ENCODE data around the gene SFMBT1. TPM values are rescaled to one million over a fixed set of nuclear protein-coding genes. Genes with fewer than 3 reads are reported as not detected.

The SFMBT1 gene
- total and polyA plus RNA-seq, 2 experiments from 2014 or later, result 5.3 to 24.0 TPM

DNA sequence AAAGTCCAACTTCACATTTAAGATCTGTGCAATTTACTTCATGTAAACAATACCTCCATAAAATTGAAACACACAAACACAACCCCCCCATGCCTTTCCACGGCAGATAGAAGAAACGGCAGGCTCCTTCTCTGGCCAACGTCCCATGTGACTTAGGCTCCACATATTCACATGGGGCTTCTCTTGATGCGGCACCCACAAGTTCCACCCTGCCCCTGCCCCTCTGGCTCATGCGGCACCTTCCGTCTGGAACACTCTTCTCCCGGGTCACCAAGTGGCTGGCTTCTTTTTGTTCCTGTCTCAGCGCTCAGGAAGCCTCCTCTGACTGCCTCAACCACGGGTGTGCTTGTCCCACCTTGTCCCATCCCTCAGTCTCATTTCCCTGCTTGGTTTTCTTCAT lies 174.1 kb downstream of the SFMBT1 start:
- Histone ChIP-seq H3K4me3 (no peak overlapping the region), H2AFZ (no peak overlapping the region), H3K9me2 (ENCODE audit: insufficient read depth) (no peaks in the 10 kb centered on the region), H3F3A (replicated peaks; ENCODE audit: low read depth) (no peaks in the 10 kb centered on the region), H3K27me3 (ENCODE audit: insufficient read depth) (no peaks in the 10 kb centered on the region), H3K4me2 (no peak overlapping the region), H3K4me1 (ENCODE audit: insufficient read depth) (peaks cover 7% of the 10 kb centered on the region), H3K27ac (ENCODE audit: low read depth) (no peak overlapping the region), H4K20me1 (replicated peaks; ENCODE audit: insufficient read depth) (no peaks in the 10 kb centered on the region; the same call in 1 of the 2 replicates), H3K79me2 (replicated peaks; ENCODE audit: insufficient read depth) (peaks cover 13% of the 10 kb centered on the region), H3K36me3 (ENCODE audit: insufficient read depth) (no peaks in the 10 kb centered on the region)
- H3K4me3 Mint-ChIP-seq, result no peak overlapping the region
- ATAC-seq, result no peak
- H3K27ac Mint-ChIP-seq, result no peak overlapping the region; the same call in 1 of the 2 replicates
- H3K36me3 Mint-ChIP-seq (ENCODE audit: low read depth), result peaks cover under 1% of the 10 kb centered on the region; the same call in 2 of the 3 replicates
- H3K27me3 Mint-ChIP-seq (ENCODE audit: insufficient read depth, low read depth, poor library complexity), result no peaks in the 10 kb centered on the region
- TF ChIP-seq, protein P1, sequence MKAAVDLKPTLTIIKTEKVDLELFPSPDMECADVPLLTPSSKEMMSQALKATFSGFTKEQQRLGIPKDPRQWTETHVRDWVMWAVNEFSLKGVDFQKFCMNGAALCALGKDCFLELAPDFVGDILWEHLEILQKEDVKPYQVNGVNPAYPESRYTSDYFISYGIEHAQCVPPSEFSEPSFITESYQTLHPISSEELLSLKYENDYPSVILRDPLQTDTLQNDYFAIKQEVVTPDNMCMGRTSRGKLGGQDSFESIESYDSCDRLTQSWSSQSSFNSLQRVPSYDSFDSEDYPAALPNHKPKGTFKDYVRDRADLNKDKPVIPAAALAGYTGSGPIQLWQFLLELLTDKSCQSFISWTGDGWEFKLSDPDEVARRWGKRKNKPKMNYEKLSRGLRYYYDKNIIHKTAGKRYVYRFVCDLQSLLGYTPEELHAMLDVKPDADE (IDR thresholded peaks at IDR 0.05), result no peak
- no peak for TF ChIP-seq ZNF114 (CRISPR knock-in tag; IDR thresholded peaks at IDR 0.05)
- TF ChIP-seq, protein P2, sequence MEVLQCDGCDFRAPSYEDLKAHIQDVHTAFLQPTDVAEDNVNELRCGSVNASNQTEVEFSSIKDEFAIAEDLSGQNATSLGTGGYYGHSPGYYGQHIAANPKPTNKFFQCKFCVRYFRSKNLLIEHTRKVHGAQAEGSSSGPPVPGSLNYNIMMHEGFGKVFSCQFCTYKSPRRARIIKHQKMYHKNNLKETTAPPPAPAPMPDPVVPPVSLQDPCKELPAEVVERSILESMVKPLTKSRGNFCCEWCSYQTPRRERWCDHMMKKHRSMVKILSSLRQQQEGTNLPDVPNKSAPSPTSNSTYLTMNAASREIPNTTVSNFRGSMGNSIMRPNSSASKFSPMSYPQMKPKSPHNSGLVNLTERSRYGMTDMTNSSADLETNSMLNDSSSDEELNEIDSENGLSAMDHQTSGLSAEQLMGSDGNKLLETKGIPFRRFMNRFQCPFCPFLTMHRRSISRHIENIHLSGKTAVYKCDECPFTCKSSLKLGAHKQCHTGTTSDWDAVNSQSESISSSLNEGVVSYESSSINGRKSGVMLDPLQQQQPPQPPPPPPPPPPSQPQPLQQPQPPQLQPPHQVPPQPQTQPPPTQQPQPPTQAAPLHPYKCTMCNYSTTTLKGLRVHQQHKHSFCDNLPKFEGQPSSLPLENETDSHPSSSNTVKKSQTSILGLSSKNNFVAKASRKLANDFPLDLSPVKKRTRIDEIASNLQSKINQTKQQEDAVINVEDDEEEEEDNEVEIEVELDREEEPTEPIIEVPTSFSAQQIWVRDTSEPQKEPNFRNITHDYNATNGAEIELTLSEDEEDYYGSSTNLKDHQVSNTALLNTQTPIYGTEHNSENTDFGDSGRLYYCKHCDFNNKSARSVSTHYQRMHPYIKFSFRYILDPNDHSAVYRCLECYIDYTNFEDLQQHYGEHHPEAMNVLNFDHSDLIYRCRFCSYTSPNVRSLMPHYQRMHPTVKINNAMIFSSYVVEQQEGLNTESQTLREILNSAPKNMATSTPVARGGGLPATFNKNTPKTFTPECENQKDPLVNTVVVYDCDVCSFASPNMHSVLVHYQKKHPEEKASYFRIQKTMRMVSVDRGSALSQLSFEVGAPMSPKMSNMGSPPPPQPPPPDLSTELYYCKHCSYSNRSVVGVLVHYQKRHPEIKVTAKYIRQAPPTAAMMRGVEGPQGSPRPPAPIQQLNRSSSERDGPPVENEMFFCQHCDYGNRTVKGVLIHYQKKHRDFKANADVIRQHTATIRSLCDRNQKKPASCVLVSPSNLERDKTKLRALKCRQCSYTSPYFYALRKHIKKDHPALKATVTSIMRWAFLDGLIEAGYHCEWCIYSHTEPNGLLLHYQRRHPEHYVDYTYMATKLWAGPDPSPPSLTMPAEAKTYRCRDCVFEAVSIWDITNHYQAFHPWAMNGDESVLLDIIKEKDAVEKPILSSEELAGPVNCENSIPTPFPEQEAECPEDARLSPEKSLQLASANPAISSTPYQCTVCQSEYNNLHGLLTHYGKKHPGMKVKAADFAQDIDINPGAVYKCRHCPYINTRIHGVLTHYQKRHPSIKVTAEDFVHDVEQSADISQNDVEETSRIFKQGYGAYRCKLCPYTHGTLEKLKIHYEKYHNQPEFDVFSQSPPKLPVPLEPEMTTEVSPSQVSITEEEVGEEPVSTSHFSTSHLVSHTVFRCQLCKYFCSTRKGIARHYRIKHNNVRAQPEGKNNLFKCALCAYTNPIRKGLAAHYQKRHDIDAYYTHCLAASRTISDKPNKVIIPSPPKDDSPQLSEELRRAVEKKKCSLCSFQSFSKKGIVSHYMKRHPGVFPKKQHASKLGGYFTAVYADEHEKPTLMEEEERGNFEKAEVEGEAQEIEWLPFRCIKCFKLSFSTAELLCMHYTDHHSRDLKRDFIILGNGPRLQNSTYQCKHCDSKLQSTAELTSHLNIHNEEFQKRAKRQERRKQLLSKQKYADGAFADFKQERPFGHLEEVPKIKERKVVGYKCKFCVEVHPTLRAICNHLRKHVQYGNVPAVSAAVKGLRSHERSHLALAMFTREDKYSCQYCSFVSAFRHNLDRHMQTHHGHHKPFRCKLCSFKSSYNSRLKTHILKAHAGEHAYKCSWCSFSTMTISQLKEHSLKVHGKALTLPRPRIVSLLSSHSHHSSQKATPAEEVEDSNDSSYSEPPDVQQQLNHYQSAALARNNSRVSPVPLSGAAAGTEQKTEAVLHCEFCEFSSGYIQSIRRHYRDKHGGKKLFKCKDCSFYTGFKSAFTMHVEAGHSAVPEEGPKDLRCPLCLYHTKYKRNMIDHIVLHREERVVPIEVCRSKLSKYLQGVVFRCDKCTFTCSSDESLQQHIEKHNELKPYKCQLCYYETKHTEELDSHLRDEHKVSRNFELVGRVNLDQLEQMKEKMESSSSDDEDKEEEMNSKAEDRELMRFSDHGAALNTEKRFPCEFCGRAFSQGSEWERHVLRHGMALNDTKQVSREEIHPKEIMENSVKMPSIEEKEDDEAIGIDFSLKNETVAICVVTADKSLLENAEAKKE (CRISPR knock-in tag; IDR thresholded peaks at IDR 0.05), result no peak
- TF ChIP-seq, protein P3, sequence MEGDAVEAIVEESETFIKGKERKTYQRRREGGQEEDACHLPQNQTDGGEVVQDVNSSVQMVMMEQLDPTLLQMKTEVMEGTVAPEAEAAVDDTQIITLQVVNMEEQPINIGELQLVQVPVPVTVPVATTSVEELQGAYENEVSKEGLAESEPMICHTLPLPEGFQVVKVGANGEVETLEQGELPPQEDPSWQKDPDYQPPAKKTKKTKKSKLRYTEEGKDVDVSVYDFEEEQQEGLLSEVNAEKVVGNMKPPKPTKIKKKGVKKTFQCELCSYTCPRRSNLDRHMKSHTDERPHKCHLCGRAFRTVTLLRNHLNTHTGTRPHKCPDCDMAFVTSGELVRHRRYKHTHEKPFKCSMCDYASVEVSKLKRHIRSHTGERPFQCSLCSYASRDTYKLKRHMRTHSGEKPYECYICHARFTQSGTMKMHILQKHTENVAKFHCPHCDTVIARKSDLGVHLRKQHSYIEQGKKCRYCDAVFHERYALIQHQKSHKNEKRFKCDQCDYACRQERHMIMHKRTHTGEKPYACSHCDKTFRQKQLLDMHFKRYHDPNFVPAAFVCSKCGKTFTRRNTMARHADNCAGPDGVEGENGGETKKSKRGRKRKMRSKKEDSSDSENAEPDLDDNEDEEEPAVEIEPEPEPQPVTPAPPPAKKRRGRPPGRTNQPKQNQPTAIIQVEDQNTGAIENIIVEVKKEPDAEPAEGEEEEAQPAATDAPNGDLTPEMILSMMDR (conservative IDR thresholded peaks at IDR 0.05; ENCODE audit: low read depth in 2 of 2), result no peak
- no peak for TF ChIP-seq ZNF331 (CRISPR knock-in tag; IDR thresholded peaks at IDR 0.05; ENCODE audit: low read depth)
- TF ChIP-seq CREB1 (CRISPR knock-in tag; IDR thresholded peaks at IDR 0.05; ENCODE audit: low read depth), result no peak
- TF ChIP-seq EZH2phosphoT487 (IDR thresholded peaks at IDR 0.05; ENCODE audit: unreplicated experiment), result no peak
- TF ChIP-seq STAT1 (IDR thresholded peaks at IDR 0.05; ENCODE audit: unreplicated experiment), result no peak
- TF ChIP-seq JUNB (IDR thresholded peaks at IDR 0.05; ENCODE audit: unreplicated experiment), result no peak
- no peak for TF ChIP-seq NANOG (IDR thresholded peaks at IDR 0.05; ENCODE audit: borderline replicate concordance)
- TF ChIP-seq, protein P4, sequence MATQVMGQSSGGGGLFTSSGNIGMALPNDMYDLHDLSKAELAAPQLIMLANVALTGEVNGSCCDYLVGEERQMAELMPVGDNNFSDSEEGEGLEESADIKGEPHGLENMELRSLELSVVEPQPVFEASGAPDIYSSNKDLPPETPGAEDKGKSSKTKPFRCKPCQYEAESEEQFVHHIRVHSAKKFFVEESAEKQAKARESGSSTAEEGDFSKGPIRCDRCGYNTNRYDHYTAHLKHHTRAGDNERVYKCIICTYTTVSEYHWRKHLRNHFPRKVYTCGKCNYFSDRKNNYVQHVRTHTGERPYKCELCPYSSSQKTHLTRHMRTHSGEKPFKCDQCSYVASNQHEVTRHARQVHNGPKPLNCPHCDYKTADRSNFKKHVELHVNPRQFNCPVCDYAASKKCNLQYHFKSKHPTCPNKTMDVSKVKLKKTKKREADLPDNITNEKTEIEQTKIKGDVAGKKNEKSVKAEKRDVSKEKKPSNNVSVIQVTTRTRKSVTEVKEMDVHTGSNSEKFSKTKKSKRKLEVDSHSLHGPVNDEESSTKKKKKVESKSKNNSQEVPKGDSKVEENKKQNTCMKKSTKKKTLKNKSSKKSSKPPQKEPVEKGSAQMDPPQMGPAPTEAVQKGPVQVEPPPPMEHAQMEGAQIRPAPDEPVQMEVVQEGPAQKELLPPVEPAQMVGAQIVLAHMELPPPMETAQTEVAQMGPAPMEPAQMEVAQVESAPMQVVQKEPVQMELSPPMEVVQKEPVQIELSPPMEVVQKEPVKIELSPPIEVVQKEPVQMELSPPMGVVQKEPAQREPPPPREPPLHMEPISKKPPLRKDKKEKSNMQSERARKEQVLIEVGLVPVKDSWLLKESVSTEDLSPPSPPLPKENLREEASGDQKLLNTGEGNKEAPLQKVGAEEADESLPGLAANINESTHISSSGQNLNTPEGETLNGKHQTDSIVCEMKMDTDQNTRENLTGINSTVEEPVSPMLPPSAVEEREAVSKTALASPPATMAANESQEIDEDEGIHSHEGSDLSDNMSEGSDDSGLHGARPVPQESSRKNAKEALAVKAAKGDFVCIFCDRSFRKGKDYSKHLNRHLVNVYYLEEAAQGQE (IDR thresholded peaks at IDR 0.05; ENCODE audit: unreplicated experiment), result no peak
- TF ChIP-seq EZH2 (IDR thresholded peaks at IDR 0.05; ENCODE audit: low read depth, unreplicated experiment), result no peak
- no peak for TF ChIP-seq POLR2AphosphoS5 (IDR thresholded peaks at IDR 0.05; ENCODE audit: low read depth)
- no peak for DNase-seq (ENCODE audit: low spot score)
- peaks cover 30% of the 10 kb centered on the region for H3K4me1 Mint-ChIP-seq
- no peaks in the 10 kb centered on the region for H3K9me3 Mint-ChIP-seq

Measured in GM23338 (cell line).